DMS114 treated with DMSO at 0.1 percent for 48 hours (cell line): Measurements from ENCODE around the gene C12orf57.

ENCODE experiments used
- DNase-seq: peaks from one replicate; lab custom pipeline; 2025; ENCODE audit not compliant: unreplicated experiment; lab: John Stamatoyannopoulos, UW

C12orf57 gene

DNA sequence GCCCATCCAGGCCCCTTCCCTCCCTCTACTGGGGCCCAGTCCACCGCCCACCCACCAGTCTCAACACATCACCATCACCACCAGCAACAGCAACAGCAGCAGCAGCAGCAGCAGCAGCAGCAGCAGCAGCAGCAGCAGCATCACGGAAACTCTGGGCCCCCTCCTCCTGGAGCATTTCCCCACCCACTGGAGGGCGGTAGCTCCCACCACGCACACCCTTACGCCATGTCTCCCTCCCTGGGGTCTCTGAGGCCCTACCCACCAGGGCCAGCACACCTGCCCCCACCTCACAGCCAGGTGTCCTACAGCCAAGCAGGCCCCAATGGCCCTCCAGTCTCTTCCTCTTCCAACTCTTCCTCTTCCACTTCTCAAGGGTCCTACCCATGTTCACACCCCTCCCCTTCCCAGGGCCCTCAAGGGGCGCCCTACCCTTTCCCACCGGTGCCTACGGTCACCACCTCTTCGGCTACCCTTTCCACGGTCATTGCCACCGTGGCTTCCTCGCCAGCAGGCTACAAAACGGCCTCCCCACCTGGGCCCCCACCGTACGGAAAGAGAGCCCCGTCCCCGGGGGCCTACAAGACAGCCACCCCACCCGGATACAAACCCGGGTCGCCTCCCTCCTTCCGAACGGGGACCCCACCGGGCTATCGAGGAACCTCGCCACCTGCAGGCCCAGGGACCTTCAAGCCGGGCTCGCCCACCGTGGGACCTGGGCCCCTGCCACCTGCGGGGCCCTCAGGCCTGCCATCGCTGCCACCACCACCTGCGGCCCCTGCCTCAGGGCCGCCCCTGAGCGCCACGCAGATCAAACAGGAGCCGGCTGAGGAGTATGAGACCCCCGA lies 7.0 kb upstream of the C12orf57 start:
- DNase-seq = no peak

DNA sequence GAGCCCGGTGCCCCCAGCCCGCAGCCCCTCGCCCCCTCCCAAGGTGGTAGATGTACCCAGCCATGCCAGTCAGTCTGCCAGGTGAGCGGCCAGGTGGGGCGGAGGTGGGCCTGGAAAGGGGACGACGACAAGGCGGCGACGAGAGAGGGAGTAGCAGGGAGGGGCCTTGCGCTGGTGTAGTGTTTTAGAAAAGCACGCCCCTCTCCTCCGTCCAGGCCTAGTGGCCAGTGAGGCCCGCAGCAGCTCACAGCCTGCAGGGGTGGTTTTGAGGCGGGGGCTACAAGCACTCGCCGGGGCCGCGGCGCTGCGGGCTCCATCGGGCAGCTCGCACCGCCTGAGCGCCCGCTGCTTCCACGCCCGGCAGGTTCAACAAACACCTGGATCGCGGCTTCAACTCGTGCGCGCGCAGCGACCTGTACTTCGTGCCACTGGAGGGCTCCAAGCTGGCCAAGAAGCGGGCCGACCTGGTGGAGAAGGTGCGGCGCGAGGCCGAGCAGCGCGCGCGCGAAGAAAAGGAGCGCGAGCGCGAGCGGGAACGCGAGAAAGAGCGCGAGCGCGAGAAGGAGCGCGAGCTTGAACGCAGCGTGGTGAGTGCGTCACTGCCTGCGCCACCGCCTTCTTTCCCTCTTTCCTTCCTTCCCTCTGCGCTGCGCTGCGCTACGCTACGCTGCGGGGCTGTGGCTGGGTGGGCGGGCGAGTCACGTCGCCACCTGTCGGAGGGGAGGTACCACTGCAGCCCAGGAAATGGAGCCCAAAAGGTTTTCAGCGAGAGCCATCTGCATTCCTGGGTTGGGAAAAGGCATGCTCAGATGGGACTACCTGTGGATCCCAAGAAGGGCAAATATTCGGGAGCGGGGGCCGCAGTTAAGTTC lies 6.1 kb upstream of the C12orf57 start:
- DNase-seq = peak; percentile 94

GRCh38 chr12:6938353-6939190 lies 5.2 kb upstream of the C12orf57 start:
- no peak for DNase-seq

DNA sequence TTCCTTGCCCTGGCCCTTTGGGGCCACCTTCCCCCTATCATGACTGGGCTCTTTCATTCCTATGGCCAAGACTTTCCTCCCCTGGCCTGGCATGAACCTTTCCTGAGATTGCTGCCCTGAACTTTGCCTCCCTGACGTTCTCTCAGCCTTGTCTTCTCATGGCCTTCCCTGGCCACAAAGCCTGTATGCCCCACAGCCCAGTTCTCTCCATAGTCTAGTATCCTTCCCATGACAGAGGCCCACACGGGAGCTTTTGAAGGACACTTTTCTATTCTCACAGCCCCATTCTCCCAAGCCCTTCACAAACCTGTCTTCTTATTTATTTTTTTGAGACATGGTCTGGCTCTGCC lies 4.7 kb upstream of the C12orf57 start:
- no peak for DNase-seq

GRCh38 chr12:6941267-6941666 lies 2.6 kb upstream of the C12orf57 start:
- no peak for DNase-seq

DNA sequence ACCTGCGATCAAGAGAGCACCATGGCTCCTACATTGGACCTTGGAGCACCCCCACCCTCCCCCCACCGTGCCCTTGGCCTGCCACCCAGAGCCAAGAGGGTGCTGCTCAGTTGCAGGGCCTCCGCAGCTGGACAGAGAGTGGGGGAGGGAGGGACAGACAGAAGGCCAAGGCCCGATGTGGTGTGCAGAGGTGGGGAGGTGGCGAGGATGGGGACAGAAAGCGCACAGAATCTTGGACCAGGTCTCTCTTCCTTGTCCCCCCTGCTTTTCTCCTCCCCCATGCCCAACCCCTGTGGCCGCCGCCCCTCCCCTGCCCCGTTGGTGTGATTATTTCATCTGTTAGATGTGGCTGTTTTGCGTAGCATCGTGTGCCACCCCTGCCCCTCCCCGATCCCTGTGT lies 2.0 kb upstream of the C12orf57 start:
- no peak for DNase-seq

- DNase-seq = no peak
Observed at GRCh38 chr12:6942331-6942665, 1.5 kb upstream of the C12orf57 start.

DNA sequence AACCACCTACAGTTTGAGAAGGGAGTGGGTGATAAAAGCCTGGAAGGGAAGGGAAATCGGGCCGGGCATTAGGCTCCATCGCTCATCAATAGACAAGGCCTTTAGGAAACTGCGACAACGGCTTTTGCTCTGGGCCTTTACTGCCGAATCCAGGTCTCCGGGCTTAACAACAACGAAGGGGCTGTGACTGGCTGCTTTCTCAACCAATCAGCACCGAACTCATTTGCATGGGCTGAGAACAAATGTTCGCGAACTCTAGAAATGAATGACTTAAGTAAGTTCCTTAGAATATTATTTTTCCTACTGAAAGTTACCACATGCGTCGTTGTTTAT lies 467 bp upstream of the C12orf57 start:
- DNase-seq = peak; percentile 98

DNA sequence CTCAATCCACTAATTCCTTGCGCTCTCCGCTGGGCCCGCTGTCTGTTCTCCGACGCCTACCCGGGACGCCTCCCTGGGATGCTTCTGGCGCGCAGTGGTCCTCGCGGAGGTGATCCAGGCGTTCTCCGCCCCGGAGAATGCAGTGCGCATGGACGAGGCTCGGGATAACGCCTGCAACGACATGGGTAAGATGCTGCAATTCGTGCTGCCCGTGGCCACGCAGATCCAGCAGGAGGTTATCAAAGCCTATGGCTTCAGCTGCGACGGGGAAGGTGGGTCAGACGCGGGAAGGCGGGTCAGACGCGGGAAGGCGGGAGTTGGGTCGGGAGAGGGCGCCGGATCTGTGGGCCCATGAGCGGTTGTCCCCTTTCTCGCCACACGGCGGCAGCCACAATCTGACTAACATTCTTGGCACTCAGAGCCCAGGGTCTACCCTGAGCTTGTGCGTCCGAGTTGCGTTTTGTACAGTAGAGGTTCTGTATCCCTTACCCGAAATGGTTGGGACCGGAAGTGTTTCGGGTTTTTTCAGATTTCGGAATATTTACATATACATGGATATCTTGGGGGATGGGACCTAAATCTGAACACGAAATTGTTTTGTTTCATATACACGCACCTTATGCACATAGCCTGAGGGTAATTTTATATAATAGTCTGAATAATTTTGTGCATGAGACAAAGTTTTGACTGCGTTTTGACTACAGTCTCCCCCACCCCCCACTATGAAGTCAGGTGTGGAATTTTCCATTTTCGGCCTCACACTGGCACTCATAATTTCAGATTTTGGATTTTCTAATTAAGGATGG lies 762 bp downstream of the C12orf57 start:
- DNase-seq = peak; percentile 93

GRCh38 chr12:6945613-6946012 lies 1.8 kb downstream of the C12orf57 start:
- no peak for DNase-seq

GRCh38 chr12:6946033-6946919 lies 2.5 kb downstream of the C12orf57 start:
- no peak for DNase-seq

DNA sequence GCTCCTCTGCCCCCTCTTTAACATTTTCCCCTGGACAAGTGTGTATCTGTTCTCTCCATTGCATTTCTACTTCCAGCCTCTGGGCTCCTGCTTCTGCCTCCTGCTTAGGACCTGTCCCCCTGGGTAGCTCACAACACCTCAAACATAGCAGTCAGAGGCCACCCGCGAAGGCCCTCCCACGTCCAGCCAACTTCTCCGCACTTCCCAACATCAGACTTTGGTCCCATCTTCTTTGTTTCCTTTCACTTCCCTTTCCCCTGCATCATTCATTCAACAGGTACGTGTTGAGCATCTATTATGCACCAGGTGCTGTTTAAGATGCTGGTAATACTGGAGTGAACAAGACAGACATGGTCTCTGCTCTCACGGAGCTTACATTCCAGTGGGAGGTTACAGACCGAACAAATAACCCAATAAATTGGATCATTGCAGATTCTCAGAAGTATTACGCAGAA lies 3.1 kb downstream of the C12orf57 start:
- DNase-seq = no peak

DNA sequence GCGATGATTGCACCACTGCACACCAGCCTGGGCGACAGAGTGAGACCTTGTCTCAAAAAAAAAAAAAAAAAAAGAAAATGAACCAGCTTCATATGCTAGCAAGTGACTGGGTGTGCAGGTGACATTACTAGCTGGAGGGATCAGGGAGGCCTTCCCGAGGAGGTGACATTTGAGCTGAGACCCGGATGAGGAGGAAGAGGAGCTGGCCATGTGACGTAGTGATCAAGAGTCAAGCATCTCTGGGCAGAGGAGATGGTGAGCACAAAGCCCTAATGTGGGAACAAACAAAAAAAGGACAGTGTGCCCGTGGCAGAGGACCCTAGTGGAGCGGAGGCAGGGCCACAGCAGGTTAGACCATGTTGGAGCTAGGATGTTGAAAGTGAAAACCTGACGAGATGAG lies 3.8 kb downstream of the C12orf57 start:
- DNase-seq = no peak

GRCh38 chr12:6948873-6949594 lies 5.2 kb downstream of the C12orf57 start:
- no peak for DNase-seq

- DNase-seq = no peak
Observed at GRCh38 chr12:6950401-6950801, 6.6 kb downstream of the C12orf57 start.

- DNase-seq = no peak
Observed at GRCh38 chr12:6950811-6951540, 7.2 kb downstream of the C12orf57 start, which contains the start of gene PTPN6. TSS of gene PTPN6 (plus strand) at chr12:6951356. CDS start at chr12:6951513, 157 bp downstream.

DNA sequence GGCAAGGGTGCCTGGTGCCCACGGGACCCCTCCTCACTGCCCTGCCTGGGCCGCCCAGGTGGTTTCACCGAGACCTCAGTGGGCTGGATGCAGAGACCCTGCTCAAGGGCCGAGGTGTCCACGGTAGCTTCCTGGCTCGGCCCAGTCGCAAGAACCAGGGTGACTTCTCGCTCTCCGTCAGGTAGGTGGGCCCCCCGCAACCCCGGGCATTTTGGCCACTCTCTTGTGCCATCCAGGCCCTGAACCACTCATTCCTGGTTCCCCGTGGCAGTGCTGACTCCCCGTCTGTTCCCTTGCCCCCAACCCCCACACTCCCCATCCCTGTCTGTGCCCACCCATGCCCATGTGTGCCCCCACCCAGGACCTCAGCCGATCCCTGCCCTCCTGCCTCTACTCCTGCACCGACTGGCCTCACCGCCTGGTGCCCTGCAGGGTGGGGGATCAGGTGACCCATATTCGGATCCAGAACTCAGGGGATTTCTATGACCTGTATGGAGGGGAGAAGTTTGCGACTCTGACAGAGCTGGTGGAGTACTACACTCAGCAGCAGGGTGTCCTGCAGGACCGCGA lies 7.8 kb downstream of the C12orf57 start:
- DNase-seq = no peak
